Activated T-cell treated with anti-CD3 and anti-CD28 coated beads for 24 hours (primary cell): ENCODE results near the gene PTPRC.

Source experiments
- DNase-seq: peaks from one replicate; pipeline ENCODE4 v3.0.0-alpha.2; 2020; ENCODE audit warnings: low read depth

The PTPRC gene

DNA sequence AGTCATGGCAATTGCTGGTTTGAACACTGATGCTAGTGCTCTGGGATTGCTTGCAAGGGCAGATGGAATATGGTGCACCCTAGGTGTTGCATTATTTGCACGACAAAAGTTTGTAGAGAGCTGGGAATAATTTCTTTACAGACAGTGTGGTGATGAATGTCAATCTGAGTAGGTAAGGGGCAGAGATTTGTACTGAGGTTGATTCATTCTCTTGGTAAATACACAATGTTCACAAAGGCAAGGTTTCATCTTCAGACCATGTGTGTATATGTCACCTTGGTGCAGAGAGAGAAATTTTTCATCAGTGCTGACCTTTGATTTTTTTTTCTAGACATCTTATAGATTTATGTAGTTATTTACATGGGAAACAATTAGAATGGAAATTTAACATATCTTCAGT, 5.0 kb downstream of the PTPRC start:
- DNase-seq = no peak

DNA sequence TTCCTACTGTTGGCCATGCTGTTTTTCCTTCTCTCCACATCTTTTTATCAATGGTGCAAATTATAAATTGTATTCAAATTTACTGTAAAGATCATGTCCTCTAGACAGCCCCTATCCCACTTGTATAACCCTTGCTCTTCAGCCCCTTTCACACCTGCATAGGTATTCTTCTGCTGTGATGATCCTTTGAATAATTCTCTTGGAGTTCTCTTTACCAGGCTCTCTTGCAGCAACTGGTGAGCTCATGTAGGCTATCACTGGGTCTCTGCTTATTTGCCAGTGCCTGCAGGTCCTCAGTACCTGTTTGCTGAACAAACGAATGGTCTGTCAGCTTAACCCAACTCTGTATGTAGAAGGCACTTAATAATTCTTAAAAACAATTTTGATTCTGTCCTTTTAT, 8.2 kb downstream of the PTPRC start:
- DNase-seq = no peak

DNA sequence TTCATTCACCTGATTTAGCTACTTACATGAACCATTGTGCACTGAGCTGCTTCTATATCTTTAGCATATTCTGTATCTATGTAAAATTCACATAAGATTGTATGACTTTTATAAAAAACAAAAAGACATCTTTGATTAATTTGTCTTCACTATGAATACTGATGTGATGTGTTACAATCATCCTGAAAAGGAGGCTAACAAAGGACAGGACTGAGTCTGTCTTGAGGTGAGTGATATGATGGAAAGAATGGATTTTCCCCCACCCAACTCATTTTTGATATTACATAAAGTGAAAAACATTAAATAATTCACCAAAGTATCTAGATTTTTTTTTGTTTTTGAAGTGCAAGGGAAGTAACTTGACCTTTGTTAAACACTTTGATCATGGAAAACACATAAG, 9.8 kb downstream of the PTPRC start:
- DNase-seq = no peak

DNA sequence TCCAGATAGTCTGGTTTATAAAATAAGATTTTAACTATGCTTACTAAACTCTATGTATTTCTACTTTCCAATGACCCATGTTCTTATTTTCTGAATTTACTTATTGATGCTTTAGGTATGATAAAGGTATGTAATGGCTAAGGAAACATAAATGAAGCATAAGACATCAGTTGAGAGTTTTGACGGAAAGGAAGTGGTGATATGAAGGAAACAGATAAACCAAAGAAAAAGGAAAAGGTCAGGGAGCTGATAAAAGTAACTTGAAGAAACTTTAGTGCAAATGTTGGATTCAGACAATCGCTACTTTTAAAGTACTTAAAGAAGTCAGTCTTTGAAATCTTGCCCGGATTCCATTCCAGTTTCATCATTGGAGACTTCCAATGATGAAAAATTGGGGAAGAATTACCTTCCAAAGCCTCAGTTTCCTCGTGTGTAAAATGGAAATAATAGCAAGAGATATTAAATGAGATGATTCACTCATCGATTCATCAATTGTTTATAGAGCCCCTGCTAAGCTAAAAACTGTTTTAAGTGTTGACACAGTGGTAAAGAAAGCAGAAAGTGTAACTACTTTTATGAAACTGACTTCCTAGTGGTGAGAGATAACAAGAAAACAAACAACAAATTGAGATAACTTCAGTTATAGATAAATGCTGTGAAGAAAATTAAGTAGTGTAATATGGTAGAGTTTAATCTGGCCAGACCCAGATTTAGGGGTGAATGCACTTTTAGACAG, 10.6 kb downstream of the PTPRC start:
- no peak for DNase-seq

DNA sequence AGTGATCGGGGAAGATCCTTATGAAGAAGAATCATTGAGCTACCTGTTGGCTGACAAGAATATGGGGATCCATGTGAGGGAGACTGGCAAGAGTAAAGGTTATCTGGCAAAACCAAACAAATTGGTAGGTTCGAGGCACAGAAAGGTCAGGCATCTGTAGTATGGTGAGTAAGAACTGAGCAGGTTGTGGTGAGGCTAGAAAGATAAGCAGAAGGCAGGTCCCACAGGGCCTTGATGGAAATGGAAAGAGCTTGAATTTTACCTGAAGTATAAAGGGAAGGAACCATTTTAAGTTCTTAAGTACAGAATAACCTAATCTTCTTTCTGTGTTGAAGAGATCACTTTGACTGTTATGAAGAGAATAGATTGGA, 11.1 kb downstream of the PTPRC start:
- DNase-seq = no peak

DNA sequence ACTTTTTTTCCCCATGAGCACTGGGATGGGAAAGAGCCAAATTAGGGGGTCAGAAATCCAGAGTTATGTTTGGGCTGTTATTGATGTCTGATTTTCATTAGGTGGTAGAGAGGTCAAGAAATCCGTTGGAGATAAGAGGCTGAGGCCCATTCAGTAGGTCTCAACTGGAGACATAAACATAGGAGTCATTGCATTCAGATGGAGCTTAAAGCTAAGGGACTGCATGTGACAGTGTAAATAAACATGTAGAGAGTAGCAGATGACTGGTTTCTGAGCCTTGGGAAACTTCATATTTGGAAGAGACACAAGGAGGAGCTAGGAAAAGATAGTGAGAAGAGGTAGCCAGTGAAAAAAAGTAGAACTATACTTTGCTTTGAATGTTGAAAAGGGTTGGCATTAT, 11.7 kb downstream of the PTPRC start:
- DNase-seq = no peak

DNA sequence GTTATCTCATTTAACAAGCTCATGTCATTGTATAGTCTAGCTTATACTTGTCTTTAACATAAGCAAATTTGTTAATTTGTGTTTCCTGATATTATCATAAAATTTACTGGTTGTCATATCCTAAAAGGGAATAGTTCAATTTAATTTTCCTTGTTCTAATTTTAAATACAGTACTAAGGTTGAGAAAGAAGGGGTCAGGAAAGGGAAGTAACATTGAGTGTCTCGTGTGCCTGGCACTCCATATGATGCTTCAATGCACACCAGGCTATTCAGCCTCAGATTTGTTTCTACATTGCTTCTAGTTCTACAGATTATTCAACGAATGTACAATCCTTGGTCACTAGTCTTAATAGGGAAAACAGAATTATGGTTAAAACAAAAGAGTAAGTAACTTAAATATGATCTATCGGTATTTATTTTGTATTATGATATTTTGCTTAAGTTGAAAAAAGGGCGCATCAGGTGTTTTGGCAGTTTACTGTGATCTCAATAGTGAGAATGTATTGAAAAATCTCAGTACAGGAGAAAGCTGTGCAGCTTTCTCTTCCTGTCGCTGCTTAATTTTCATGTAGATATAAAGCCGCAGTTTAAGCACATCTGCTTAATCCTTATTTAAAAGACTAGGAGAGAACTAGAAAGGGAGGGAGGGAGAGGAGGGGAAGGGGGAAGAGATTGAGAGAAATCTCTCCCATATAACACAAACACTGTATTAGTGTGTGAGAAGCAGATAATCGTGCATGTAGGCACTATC, 13.0 kb downstream of the PTPRC start:
- no peak for DNase-seq

DNA sequence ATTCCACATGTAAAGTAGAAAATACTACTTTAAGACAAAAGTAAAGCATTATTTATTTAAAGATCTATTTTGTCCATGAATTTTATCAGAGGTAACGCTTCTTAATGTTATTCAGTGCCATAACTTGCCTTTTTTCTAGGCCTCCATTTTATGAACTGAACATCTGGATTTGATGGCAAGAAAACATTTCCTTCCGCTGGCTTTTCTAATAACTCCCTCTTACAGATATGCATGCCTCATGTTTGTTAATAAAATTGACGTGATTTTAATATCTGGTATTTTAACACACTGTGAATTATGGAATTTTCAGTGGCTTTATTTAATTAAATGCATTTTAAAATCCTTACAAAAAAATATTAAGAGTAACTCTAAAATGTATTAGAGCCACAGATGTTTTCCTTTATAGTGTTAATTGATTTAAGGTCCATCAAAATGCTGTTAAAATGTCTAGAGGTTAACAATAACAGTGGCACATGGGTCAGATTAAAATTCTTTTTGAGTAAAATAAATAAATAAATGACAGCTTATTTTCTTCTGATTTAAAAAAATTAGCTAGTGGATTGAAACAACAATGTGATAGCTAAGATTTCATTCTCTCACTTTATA, 15.1 kb downstream of the PTPRC start:
- DNase-seq = no peak

DNA sequence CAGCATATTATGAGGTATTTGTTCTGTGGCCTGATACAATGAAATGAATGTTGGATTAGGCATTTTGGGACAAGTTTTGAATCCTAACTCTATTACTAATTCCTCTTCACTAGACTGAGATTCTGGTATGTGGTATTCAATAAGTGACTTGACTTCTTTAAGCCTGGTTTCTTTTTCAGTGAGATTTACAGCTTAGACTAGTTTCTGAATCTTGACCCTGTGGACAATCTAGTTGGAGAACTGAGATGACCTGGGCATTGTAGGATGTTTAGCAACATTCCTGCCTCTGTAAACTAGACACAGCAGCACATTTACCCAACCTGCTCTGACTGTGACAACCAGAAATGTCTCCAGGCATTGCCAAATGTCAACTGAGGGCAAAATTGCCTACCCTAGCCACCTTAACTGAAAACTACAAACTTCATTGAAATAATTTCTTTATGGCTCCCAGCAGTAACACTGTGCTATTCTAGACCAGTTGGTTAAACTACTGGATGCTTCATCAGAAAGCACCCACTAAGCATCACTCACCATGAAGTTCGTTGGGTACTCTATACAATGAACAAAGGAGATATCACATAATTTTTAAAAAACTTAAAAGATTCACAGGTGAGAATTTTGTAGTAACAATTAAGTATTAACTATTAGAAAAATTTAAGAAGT, 16.8 kb downstream of the PTPRC start:
- DNase-seq = no peak

DNA sequence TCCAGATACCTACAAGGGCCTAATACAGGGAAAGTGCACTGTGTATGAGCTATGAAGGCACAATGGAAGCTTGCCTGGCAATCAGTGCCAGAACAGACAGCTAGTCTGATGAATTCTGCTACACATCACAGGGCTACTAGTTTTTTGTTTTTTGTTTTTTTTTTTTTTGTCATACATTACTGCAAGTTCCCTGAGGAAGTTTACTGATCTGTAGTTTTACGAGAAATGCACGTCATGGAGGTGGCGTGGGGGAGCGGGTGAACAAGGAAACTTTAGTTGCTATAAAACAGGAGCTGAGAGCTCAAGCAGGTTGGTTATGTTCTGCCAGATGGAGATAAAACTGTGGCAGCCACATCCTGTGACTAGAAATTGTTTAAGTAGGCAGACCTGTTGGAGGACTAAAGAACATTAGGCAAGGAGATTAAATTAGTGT, 17.7 kb downstream of the PTPRC start:
- no peak for DNase-seq

DNA sequence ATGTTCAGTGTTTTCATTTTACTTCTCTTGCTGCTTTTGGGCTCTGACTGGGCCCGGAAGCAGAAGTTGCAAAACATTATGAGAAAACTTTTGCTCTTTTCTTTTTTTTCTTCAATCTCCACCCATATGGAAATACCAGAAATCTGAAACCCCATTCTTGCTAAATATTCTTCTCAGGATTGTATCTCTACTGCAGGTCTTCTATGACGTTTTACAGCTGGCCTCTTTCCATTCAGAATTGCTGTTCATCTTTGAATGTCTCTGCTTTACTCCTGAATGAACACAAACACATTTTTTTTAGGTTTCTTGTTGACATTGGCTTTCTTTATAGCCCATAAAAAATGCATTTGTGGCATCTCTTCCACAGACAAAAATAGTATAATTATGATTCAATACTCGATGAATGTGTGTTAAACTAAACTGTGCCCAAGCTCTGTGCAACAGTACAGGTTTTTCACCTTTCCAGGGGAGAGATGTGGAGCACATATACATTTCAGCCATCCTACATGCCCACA, 18.8 kb downstream of the PTPRC start:
- DNase-seq = no peak

DNA sequence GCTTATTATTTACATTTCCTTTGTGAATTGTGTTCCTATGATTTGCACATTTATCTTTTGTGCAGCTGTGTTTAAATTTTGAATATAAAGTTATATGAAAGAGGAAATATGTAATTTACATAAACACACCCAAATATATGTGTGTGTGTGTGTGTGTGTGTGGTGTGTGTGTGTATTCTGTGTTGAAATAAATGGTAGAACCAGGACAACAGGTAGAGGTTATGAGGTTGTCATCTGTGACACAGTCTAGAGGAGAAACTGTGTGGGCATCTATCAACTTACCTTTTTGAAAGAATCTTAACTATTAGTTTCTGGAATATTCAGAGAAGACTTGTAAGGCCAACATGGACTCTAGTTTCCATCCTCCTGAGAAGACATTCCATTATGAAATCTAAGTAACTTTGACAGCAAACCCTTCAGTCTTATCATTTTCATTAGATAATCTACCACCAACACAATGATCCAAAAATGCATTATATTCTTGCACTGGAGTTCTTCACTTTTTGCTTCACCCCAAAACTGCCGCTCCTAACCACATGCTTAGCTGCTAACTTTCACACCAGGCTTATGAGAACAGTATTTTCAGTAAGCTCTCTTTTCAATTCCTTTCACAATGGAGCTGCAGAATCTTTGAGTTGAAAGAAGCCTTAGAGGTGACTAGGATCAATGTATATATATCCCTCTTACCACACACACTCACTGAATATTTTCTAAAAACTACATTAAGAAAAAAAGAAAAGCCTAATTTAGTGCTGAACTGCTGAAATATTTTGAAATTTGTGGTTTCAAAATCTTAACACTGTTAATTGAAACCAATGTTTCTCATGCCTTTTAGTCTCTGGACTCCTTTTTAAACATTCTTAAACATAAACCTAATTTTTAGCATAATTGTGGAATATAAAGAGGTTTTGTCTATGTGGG, 21.8 kb downstream of the PTPRC start:
- DNase-seq = no peak

DNA sequence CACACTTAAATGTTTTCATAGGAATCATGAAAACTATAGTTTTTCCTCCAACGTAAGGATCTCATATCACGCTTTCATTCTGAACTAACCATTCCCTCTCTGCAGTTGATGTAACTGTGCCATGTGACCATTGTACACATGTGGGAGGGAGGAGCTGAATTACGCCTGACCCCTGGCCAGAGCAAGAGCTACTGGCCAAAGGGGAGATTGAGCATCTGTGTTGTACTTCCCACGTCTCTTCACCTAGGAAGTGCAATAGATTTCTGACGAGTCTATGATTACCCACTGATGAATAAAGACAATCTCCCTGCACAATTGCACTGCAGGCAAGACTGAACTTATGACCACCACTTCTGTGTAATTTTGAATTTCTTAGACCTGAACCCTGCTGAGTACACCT, 24.0 kb downstream of the PTPRC start:
- DNase-seq = no peak

DNA sequence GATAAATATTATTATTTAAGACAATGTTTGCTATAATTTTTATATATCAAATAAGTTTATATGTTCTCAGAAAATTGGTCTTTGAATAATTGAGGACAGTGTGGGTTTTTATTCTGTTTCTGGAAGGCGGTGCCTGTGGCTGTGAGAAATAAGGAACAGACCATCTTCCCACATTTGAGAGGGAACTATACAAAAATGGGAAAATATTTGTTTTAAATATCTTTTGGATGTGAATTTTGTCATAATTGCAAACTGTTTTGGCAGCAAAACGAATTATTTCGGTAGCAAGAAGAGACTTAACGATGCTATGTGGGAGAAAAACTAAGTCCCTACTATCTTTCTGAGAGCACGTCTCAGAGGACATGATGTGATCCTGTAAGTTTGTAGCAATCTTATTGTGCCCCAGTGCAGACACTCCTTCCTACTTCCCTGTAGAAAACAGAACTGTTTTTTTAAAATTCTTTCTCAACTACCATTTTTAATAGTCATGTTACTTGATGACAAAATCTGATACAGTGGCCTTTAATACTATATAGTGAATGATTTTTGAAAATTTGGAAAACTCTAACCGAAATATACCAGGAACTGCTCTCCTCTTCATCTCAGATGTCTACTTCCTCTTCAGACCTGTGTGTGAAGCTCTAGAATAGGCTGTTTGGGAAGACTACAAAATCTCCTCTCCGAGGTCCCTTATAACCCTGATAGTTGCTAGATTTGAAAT, 25.4 kb downstream of the PTPRC start:
- no peak for DNase-seq

DNA sequence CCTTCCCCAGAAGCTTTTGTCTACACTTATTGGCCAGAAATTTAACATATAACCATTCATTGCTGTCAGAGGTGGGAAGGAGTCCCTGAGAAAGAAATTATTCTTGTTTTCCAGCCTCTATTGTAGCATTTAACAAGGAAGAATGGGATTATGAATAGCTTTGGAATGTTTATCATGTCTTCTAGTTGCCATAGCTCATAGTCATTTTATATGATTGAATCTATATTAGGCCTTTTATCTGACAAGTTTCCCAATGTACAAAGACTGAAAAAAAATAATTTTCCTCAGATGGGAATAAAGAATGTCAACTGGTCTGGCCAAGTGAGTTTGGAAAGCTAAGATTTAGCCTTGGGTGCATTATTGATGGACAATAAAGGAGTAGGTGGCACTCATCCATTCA, 28.3 kb downstream of the PTPRC start:
- DNase-seq = no peak

DNA sequence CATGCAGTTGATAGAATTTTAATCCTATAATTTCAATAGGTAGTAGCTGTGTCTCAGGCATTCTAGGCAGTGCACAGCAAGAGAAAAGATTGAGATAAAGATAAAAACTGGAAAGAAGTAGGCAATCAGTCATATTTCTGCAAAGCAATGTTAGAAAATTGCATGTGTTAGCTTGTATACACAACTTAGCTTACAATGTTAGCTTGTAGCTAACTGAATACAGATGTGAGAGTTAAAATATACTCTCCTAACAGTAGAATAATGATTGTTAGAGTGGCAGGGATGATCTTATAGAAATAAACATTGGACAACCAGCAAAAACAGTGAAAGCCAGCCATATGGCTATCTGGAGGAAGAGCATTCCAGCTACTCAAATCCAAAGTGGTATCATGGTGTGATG, 29.0 kb downstream of the PTPRC start:
- no peak for DNase-seq

DNA sequence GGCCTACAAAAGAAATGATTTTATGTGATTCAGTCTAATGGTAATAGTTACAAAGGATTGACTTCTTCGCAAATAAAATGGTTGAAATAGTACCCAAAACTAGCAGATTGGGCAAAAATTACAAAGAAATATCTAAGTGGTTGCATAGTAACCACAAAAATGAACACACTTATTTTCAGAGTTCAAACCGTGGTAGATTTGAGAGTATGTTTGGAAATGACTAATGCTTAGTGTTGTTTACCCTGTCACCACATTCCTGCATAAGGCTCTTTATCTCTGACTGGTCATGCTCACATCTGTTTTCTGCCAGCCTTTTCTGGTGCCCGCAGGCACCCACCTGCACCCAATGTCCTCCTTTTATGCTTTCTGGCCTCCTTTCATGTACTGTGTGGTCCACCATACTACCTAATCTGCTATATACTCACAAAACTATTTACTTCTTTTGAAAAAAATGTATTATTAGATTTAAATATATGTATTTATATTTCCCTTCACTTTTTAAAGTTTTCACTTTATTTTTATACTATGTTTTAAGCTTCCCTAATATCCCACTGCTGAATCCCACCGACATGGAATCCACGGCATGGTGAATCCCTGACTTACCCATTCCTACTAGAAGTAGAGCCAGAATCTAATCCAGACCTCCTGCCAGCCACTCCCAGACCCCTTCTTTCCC, 30.3 kb downstream of the PTPRC start:
- no peak for DNase-seq

DNA sequence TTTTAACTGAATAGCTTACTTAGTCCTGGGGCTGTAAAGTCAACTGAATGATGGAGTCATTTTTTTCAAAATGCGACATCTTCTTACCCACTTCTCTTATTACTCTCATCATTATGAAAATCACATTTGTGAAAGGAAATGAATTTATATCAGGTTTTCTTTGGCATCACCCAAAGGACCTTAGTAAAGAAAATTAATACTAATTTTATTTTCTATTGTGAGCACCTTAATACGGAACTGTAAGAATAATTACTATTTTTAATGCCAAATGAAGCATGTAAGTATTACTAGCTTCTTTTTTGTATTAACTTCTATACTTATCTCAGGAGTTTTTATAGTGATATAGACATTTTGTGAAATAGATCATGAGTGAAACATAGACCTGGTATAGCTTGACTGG, 30.9 kb downstream of the PTPRC start:
- DNase-seq = no peak

DNA sequence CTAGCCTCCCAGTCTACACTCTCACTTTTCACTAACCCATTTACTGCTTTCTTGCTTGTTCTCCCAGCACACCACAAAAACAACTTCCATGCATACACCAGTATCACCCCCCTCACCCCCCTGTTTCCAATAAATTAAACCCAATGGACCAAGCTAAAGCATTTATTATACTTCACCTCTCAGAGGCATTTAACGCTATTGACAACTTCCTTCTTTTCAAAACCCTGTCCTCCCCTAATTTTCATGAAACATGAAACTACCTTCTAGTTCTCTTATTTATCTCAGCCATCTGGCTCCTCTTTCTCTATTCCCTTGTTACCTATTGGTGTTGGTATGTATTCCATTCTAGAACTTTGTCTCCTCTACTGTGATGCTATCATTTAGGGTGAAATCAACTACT, 32.3 kb downstream of the PTPRC start:
- no peak for DNase-seq

DNA sequence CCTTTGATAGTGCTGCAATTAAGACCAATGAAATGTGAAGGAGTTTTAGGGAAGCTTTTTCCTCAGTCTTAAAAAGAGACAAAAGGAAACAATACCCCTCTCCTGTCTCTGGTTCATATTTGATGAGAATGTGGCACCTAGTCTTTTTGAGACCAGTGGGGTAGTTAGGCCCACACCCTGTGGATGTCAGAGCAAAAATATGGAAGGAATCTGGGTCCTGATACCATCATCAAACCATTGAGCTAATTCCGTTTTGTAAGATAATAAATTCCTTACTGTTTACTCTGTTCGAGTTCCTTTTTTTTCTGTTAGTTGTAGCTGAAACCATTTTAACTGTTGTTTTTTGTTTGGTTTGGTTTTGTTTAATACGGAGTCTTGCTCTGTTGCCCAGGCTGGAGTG, 33.3 kb downstream of the PTPRC start:
- DNase-seq = no peak
